GM12875 (cell line): ENCODE measurements around the gene SHROOM1.

ENCODE experiments used
- H3K4me3 ChIP-seq: one replicate; pipeline ENCODE4 v1.5.1; 2011; ENCODE audit warnings: low read depth, low read length, control low read depth
- CTCF ChIP-seq: IDR thresholded peaks from 2 replicates; pipeline ENCODE4 v1.5.1; 2011; ENCODE audit warnings: low read depth, mild to moderate bottlenecking, control low read depth, inconsistent platforms, low read length, moderate library complexity, borderline replicate concordance; ENCODE audit not compliant: insufficient read depth

SHROOM1 gene

GRCh38 chr5:132782101-132782500, 48.3 kb downstream of the SHROOM1 start:
- no peak for TF ChIP-seq CTCF
- no peak overlapping the region for H3K4me3 ChIP-seq

- TF ChIP-seq CTCF = no peak
- H3K4me3 ChIP-seq = no peak overlapping the region
Measured at GRCh38 chr5:132781029-132781428, 49.4 kb downstream of the SHROOM1 start.

GRCh38 chr5:132780577-132780976, 49.9 kb downstream of the SHROOM1 start:
- H3K4me3 ChIP-seq = no peak overlapping the region
- no peak for TF ChIP-seq CTCF

- TF ChIP-seq CTCF = no peak
- H3K4me3 ChIP-seq = no peak overlapping the region
Measured at GRCh38 chr5:132779961-132780360, 50.5 kb downstream of the SHROOM1 start.

GRCh38 chr5:132778856-132779255, 51.6 kb downstream of the SHROOM1 start:
- no peak overlapping the region for H3K4me3 ChIP-seq
- no peak for TF ChIP-seq CTCF

GRCh38 chr5:132778129-132778528, 52.3 kb downstream of the SHROOM1 start:
- no peak overlapping the region for H3K4me3 ChIP-seq
- TF ChIP-seq CTCF = no peak

- peak within 1 kb of the TSS; percentile 65 for H3K4me3 ChIP-seq
- no peak for TF ChIP-seq CTCF
Measured at GRCh38 chr5:132777209-132778069, 53.0 kb downstream of the SHROOM1 start, which contains the start of gene SEPTIN8. Gene SEPTIN8, minus strand, starts transcription at chr5:132777239. Its CDS starts 102 bp downstream, at chr5:132777137.
